CD14-positive monocyte (primary cell): ENCODE measurements around the gene NUPR1. TPM values are rescaled to one million over a fixed set of nuclear protein-coding genes. Genes with fewer than 3 reads are reported as not detected.

ENCODE experiments used
- DNase-seq, 3 donors: peaks; one replicate each; pipeline ENCODE4 v3.0.0-alpha.2; 2011 to 2022
- H2AFZ ChIP-seq: 2 replicates; pipeline ENCODE4 v1.6.0; 2012; ENCODE audit warnings: mild to moderate bottlenecking, low read depth, low read length, inconsistent platforms; ENCODE audit not compliant: insufficient read depth, poor library complexity, severe bottlenecking
- H3K27ac ChIP-seq, 2 donors: 1 replicate in 1 of 2; 2 replicates in 1 of 2; pipeline ENCODE4 v1.5.1; 2012 to 2013; ENCODE audit warnings: low read length in 2 of 2, control low read depth in 1 of 2, inconsistent platforms in 1 of 2, low read depth in 1 of 2, mild to moderate bottlenecking in 1 of 2
- H3K27me3 ChIP-seq, 2 donors: one replicate each; pipeline versions ENCODE4 v1.6.0 to v1.6.1; 2011 to 2013; ENCODE audit warnings: low read length in 2 of 2; ENCODE audit not compliant: control insufficient read depth in 2 of 2, insufficient read depth in 2 of 2
- H3K36me3 ChIP-seq, 2 donors: replicated peaks in 1 of 2; 1 replicate in 1 of 2; 2 replicates in 1 of 2; pipeline versions ENCODE4 v1.5.1 to v1.6.1; 2012 to 2013; ENCODE audit warnings: low read length in 2 of 2, control low read depth in 1 of 2, inconsistent platforms in 1 of 2, mild to moderate bottlenecking in 1 of 2; ENCODE audit not compliant: insufficient read depth in 2 of 2, control insufficient read depth in 1 of 2
- H3K4me1 ChIP-seq, 2 donors: 1 replicate in 1 of 2; 2 replicates in 1 of 2; pipeline versions ENCODE4 v1.5.1 to v1.6.1; 2012 to 2013; ENCODE audit warnings: low read length in 2 of 2, control low read depth in 1 of 2, inconsistent platforms in 1 of 2, mild to moderate bottlenecking in 1 of 2, moderate library complexity in 1 of 2; ENCODE audit not compliant: insufficient read depth in 2 of 2, control insufficient read depth in 1 of 2
- H3K4me2 ChIP-seq: replicated peaks from 2 replicates; pipeline ENCODE3; 2012; ENCODE audit warnings: low read length, moderate library complexity, mild to moderate bottlenecking; ENCODE audit not compliant: poor library complexity, severe bottlenecking; ENCODE audit errors: extremely low read depth
- H3K4me3 ChIP-seq, 3 experiments: fragments of 200-600 bp in 1 of 3; sonication (generic) in 1 of 3; replicated peaks in 1 of 3; 1 replicate in 2 of 3; 2 replicates in 1 of 3; pipeline ENCODE4 v1.5.1; 2011 to 2013; ENCODE audit warnings: low read length in 3 of 3, mild to moderate bottlenecking in 3 of 3, control low read depth in 2 of 3, low read depth in 2 of 3, inconsistent platforms in 1 of 3, moderate library complexity in 1 of 3
- H3K79me2 ChIP-seq: 2 replicates; pipeline ENCODE4 v1.6.0; 2012; ENCODE audit warnings: mild to moderate bottlenecking, control low read depth, inconsistent platforms, low read length, moderate library complexity; ENCODE audit not compliant: insufficient read depth
- H3K9ac ChIP-seq: 2 replicates; pipeline ENCODE4 v1.6.0; 2017; ENCODE audit warnings: low read length, mild to moderate bottlenecking; ENCODE audit not compliant: insufficient read depth, poor library complexity, severe bottlenecking
- H3K9me3 ChIP-seq, 2 donors: replicated peaks in 1 of 2; 1 replicate in 1 of 2; 2 replicates in 1 of 2; pipeline versions ENCODE4 v1.5.1 to v1.6.1; 2012 to 2013; ENCODE audit warnings: low read length in 2 of 2, control low read depth in 1 of 2; ENCODE audit not compliant: control insufficient read depth in 1 of 2, insufficient read depth in 1 of 2
- H4K20me1 ChIP-seq: 2 replicates; pipeline ENCODE4 v1.6.0; 2012; ENCODE audit warnings: mild to moderate bottlenecking, low read length, control low read depth, moderate library complexity; ENCODE audit not compliant: insufficient read depth
- H3K27ac Mint-ChIP-seq, 7 donors: one replicate each; pipeline ENCODE4 v1.8.0; 2020; ENCODE audit warnings: mild to moderate bottlenecking in 7 of 7, mixed read lengths in 7 of 7, moderate library complexity in 6 of 7, inconsistent platforms in 2 of 7
- H3K27me3 Mint-ChIP-seq, 3 donors: one replicate each; pipeline ENCODE4 v1.8.0; 2021 to 2022; ENCODE audit warnings: low read depth in 3 of 3, mild to moderate bottlenecking in 3 of 3, mixed read lengths in 3 of 3, moderate library complexity in 3 of 3, inconsistent platforms in 1 of 3
- H3K36me3 Mint-ChIP-seq, 2 donors: one replicate each; pipeline ENCODE4 v1.8.0; 2020; ENCODE audit warnings: mixed read lengths in 2 of 2, inconsistent platforms in 1 of 2, mild to moderate bottlenecking in 1 of 2
- H3K4me1 Mint-ChIP-seq: one replicate; pipeline ENCODE4 v1.8.0; 2020; ENCODE audit warnings: mild to moderate bottlenecking, mixed read lengths
- H3K4me3 Mint-ChIP-seq, 2 donors: one replicate each; pipeline ENCODE4 v1.8.0; 2020; ENCODE audit warnings: mild to moderate bottlenecking in 2 of 2, mixed read lengths in 2 of 2, moderate library complexity in 1 of 2
- H3K9me3 Mint-ChIP-seq, 7 donors: one replicate each; pipeline ENCODE4 v1.8.0; 2020 to 2022; ENCODE audit warnings: mixed read lengths in 7 of 7, mild to moderate bottlenecking in 6 of 7, moderate library complexity in 6 of 7, inconsistent platforms in 2 of 7
- WGBS: methylation state at CpG from one replicate; pipeline ENCODE4 v1.1.5; 2013; ENCODE audit warnings: missing lambda C conversion rate; ENCODE audit not compliant: insufficient coverage; 5-methylcytosine and 5-hydroxymethylcytosine counted together
- intact Hi-C, 2 donors: fragments of 100-400 bp; cut with micrococcal nuclease; formaldehyde crosslinking; loops; one replicate each; pipeline versions ENCODE4 v1.15.0 to v1.15.1; 2023
- polyA plus RNA-seq, 3 donors: library from polyadenylated mRNA; depleted of rRNA in 1 of 3; unstranded in 2 of 3; stranded (reverse) in 1 of 3; fragments of 300-500 nt in 2 of 3; fragments of >200 nt in 1 of 3; fragmentation: Illumina TruSeq in 2 of 3; gene quantifications; 1 replicate in 2 of 3; 2 replicates in 1 of 3; pipeline ENCODE4 v1.2.3, GENCODE V29; 2012 to 2021
- TF ChIP-seq, protein P1 (sequence below): fragments of 200-600 bp; IDR thresholded peaks from one replicate; pipeline ENCODE4 v1.8.0; 2022; ENCODE audit warnings: antibody characterized with exemption, mild to moderate bottlenecking

Gene NUPR1
- polyA plus RNA-seq, 3 donors: 0.01 to 1.9 TPM; not detected in 1

DNA sequence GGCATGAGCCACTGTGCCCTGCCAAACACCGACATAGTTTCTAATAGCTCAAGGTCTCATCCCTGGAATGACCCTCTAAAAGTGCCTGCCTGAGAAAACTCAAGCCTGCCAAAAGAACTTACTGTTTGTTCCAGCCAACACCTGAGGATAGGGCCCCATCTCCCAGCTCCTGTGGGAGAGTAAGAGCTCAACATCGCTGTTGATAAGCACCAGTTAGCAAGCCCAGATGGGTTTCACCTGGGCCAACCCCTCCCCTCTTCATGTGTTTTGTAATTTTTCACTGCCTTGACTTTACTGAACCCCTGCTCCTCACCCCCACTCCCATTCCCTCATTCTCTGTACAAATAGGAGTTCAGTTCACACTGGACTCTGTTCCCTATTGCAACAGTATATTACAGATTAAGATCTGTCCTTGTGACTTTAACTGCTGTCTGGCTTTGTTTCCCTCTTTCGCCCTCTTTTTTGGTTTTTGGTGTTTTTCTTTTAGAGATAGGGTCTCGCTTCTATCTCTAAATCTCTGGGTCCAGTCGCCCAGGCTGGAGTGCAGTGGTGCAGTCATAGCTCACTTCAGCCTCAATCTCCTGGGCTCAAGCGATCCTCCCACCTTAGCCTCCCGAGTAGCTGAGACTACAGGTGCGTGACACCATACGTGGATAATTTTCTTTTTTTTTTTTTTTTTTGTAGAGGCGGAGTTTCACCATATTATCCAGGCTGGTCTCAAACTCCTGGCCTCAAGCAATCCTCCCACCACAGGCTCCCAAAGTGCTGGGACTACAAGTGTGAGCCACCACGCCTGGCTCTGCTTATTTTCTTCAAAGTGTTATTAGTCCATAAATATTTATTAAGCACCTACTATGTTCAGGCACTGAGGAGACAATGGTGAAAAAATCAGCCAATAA lies 12.3 kb downstream of the NUPR1 start:
- H3K27me3 Mint-ChIP-seq: peaks cover 0 to 1% (median 0%) of the 10 kb centered on the region in 3 donors
- intact Hi-C loops: no loop called here
- 100% methylated on average over 1 of the region's 11 CpGs for WGBS
- TF ChIP-seq, protein P1, sequence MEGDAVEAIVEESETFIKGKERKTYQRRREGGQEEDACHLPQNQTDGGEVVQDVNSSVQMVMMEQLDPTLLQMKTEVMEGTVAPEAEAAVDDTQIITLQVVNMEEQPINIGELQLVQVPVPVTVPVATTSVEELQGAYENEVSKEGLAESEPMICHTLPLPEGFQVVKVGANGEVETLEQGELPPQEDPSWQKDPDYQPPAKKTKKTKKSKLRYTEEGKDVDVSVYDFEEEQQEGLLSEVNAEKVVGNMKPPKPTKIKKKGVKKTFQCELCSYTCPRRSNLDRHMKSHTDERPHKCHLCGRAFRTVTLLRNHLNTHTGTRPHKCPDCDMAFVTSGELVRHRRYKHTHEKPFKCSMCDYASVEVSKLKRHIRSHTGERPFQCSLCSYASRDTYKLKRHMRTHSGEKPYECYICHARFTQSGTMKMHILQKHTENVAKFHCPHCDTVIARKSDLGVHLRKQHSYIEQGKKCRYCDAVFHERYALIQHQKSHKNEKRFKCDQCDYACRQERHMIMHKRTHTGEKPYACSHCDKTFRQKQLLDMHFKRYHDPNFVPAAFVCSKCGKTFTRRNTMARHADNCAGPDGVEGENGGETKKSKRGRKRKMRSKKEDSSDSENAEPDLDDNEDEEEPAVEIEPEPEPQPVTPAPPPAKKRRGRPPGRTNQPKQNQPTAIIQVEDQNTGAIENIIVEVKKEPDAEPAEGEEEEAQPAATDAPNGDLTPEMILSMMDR: no peak
- Histone ChIP-seq H2AFZ (no peak overlapping the region), H3K4me3 (no peak overlapping the region), H3K27me3 (no peaks in the 10 kb centered on the region), H3K27ac (no peak overlapping the region), H3K9ac (no peak overlapping the region), H3K79me2 (no peaks in the 10 kb centered on the region), H4K20me1 (no peaks in the 10 kb centered on the region), H3K9me3 (no peaks in the 10 kb centered on the region), H3K4me1 (peaks cover 14% of the 10 kb centered on the region in 2 donors), H3K4me2 (no peak overlapping the region), H3K36me3 (no peaks in the 10 kb centered on the region)
- H3K36me3 Mint-ChIP-seq: no peaks in the 10 kb centered on the region
- DNase-seq: no peak
- H3K9me3 Mint-ChIP-seq: peaks cover 0 to 3% (median 0%) of the 10 kb centered on the region in 7 donors
- peaks cover 15% of the 10 kb centered on the region for H3K4me1 Mint-ChIP-seq
- no peak overlapping the region for H3K4me3 Mint-ChIP-seq
- peak overlapping the region in 1 of 7 donors; percentile 21 for H3K27ac Mint-ChIP-seq

DNA sequence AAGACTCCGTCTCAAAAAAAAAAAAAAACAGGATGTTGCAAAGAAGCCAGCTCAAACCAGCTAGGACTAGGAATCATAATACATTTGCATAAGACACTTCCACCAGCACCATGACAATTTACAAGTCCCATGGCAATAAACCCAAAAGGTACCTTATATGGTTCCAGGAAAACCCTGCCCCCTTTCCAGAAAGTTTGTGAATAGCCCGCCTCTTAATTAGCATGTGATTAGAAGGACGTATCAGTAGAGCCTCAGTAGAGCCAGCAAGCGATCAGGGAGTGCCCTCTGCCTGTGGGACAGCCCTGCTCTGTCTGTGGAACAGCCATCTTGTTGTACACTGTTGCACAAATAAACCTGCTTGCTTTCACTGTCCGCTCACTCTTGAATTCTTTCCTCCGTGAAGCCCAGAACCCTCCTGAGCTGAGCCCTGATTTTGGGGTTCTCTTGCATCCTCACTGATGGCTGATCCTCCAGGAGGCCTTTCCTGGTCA lies 14.0 kb downstream of the NUPR1 start:
- TF ChIP-seq, protein P1: no peak
- Histone ChIP-seq H4K20me1 (no peaks in the 10 kb centered on the region), H3K4me1 (peaks cover 14% of the 10 kb centered on the region in 2 donors), H3K4me3 (no peak overlapping the region), H2AFZ (peak overlapping the region; percentile 59), H3K9ac (no peak overlapping the region), H3K9me3 (no peaks in the 10 kb centered on the region), H3K27ac (peak overlapping the region; percentile 41 to 73), H3K27me3 (no peaks in the 10 kb centered on the region), H3K79me2 (no peaks in the 10 kb centered on the region), H3K36me3 (no peaks in the 10 kb centered on the region), H3K4me2 (peak overlapping the region; percentile 5)
- peak overlapping the region; percentile 37 to 92 (median 79) for H3K27ac Mint-ChIP-seq
- 76% methylated on average over 5 of the region's 6 CpGs for WGBS
- peaks cover 0 to 3% (median 0%) of the 10 kb centered on the region in 7 donors for H3K9me3 Mint-ChIP-seq
- peak overlapping the region in 1 of 2 donors; percentile 46 for H3K4me3 Mint-ChIP-seq
- no peaks in the 10 kb centered on the region for H3K36me3 Mint-ChIP-seq
- peak; percentile 66 to 71 (median 67) for DNase-seq
- H3K27me3 Mint-ChIP-seq: peaks cover 0 to 8% (median 0%) of the 10 kb centered on the region in 3 donors
- intact Hi-C loops: no loop called here
- peaks cover 23% of the 10 kb centered on the region for H3K4me1 Mint-ChIP-seq
